HCT116 (cell line): ENCODE data around the gene CBFA2T3. TPM values are rescaled to one million over a fixed set of nuclear protein-coding genes. Genes with fewer than 3 reads are reported as not detected.

Experiments
- ATAC-seq: fragments of 200-7000 bp; cut with Tn5 transposase; 2 replicates; pipeline ENCODE4 v1.9.1; 2020; ENCODE audit warnings: mild to moderate bottlenecking, moderate library complexity
- BruUV-seq: library from RNA; stranded (reverse); fragments of 400-500 nt; replicated peaks from 2 replicates; lab custom pipeline; 2021; lab: Mats Ljungman, UMichigan
- CTCF ChIA-PET: fragments of 300-600 bp; sonication (Branson Sonifier 250); formaldehyde crosslinking; loops from one replicate; lab custom pipeline; 2021; ENCODE audit warnings: antibody characterized with exemption; lab: Charles Lee
- POLR2A ChIA-PET: fragments of 300-600, 350-600 bp; sonication (Branson Sonifier 250); formaldehyde crosslinking; loops from one replicate; lab custom pipeline; 2021; ENCODE audit warnings: antibody characterized with exemption; lab: Charles Lee
- RAD21 ChIA-PET, 2 experiments: fragments of 300-600 bp; sonication (Branson Sonifier 250); formaldehyde crosslinking; loops; one replicate each; lab custom pipeline; 2023; ENCODE audit warnings: low total read pairs in 2 of 2; ENCODE audit not compliant: uncharacterized antibody in 2 of 2, unreplicated experiment in 2 of 2, low non-redundant PET in 1 of 2; lab: Charles Lee
- DNase-seq: peaks from one replicate; pipeline ENCODE4 v3.0.0-alpha.2; 2010; ENCODE audit warnings: low read depth, low spot score
- H2AFZ ChIP-seq: fragments of 200-600 bp; shearing (Covaris generic), sonication (generic); 2 replicates; pipeline ENCODE4 v1.6.1; 2017; ENCODE audit warnings: low read depth, mixed run types, mixed read lengths, antibody characterized with exemption, low read length; ENCODE audit not compliant: poor library complexity, severe bottlenecking
- H3K27ac ChIP-seq: 2 replicates; pipeline ENCODE4 v1.5.1; 2012; ENCODE audit warnings: low read depth, low read length
- H3K27me3 ChIP-seq: fragments of 200-600 bp; sonication (generic); 2 replicates; pipeline ENCODE4 v1.6.1; 2016; ENCODE audit warnings: mixed run types, low read length, mixed read lengths; ENCODE audit not compliant: insufficient read depth
- H3K36me3 ChIP-seq, 2 experiments: fragments of 200-500 bp in 1 of 2; fragments of 200-600 bp in 1 of 2; sonication (Bioruptor generic) in 1 of 2; sonication (generic) in 1 of 2; 2 replicates each; pipeline versions ENCODE4 v1.5.1 to v1.6.1; 2014 to 2016; ENCODE audit warnings: low read length in 2 of 2, inconsistent platforms in 1 of 2, mixed read lengths in 1 of 2, mixed run types in 1 of 2; ENCODE audit not compliant: insufficient read depth in 2 of 2, control insufficient read depth in 1 of 2
- H3K4me1 ChIP-seq, 2 experiments: fragments of 200-600 bp in 1 of 2; sonication (generic) in 1 of 2; 2 replicates each; pipeline versions ENCODE4 v1.5.1 to v1.6.1; 2012 to 2017; ENCODE audit warnings: low read length in 2 of 2, inconsistent platforms in 1 of 2, mild to moderate bottlenecking in 1 of 2, mixed read lengths in 1 of 2, mixed run types in 1 of 2, moderate library complexity in 1 of 2; ENCODE audit not compliant: insufficient read depth in 2 of 2, control insufficient read depth in 1 of 2
- H3K4me2 ChIP-seq: fragments of 200-600 bp; sonication (generic); 2 replicates; pipeline ENCODE4 v1.6.1; 2017; ENCODE audit warnings: mixed run types, low read length, mixed read lengths
- H3K4me3 ChIP-seq, 2 experiments: fragments of 200-600 bp in 1 of 2; sonication (generic) in 1 of 2; replicated peaks in 1 of 2; 2 replicates each; pipeline ENCODE4 v1.5.1; 2011 to 2016; ENCODE audit warnings: low read length in 2 of 2, control low read depth in 1 of 2, low read depth in 1 of 2, mild to moderate bottlenecking in 1 of 2, mixed read lengths in 1 of 2, mixed run types in 1 of 2
- H3K79me2 ChIP-seq: fragments of 200-600 bp; sonication (generic); 2 replicates; pipeline ENCODE4 v1.6.1; 2017; ENCODE audit warnings: mild to moderate bottlenecking, mixed run types, low read length, moderate library complexity, mixed read lengths; ENCODE audit not compliant: insufficient read depth
- H3K9ac ChIP-seq: fragments of 200-600 bp; sonication (generic); 2 replicates; pipeline ENCODE4 v1.6.1; 2016; ENCODE audit warnings: low read length, mixed read lengths
- H3K9me2 ChIP-seq: fragments of 200-600 bp; sonication (generic), shearing (Covaris generic); 2 replicates; pipeline ENCODE4 v1.6.1; 2017; ENCODE audit warnings: mixed run types, mild to moderate bottlenecking, moderate library complexity; ENCODE audit not compliant: insufficient read depth
- H3K9me3 ChIP-seq, 2 experiments: fragments of 200-500 bp in 1 of 2; fragments of 200-600 bp in 1 of 2; sonication (Bioruptor generic) in 1 of 2; sonication (generic) in 1 of 2; 2 replicates each; pipeline ENCODE4 v1.6.1; 2014 to 2017; ENCODE audit warnings: low read length in 2 of 2, mixed read lengths in 2 of 2, inconsistent platforms in 1 of 2, low read depth in 1 of 2, mild to moderate bottlenecking in 1 of 2, mixed run types in 1 of 2, moderate library complexity in 1 of 2; ENCODE audit not compliant: control insufficient read depth in 1 of 2, insufficient read depth in 1 of 2
- H4K20me1 ChIP-seq: fragments of 200-600 bp; sonication (generic), shearing (Covaris generic); 2 replicates; pipeline ENCODE4 v1.6.1; 2017; ENCODE audit warnings: mixed run types, mild to moderate bottlenecking, moderate library complexity; ENCODE audit not compliant: insufficient read depth
- CEBPB ChIP-seq: IDR thresholded peaks from 2 replicates; pipeline ENCODE4 v1.6.1; 2012; ENCODE audit warnings: low read depth
- POLR2A ChIP-seq: IDR thresholded peaks from 2 replicates; pipeline ENCODE4 v1.7.0; 2011; ENCODE audit warnings: borderline replicate concordance; ENCODE audit not compliant: insufficient read depth, insufficient read length; ENCODE audit errors: extremely low read depth
- intact Hi-C: fragments of 100-400 bp; cut with micrococcal nuclease; formaldehyde crosslinking; loops from 2 replicates; pipeline ENCODE4 v1.10.0; 2022
- total RNA-seq: library from RNA; stranded (reverse); gene quantifications from one replicate; pipeline ENCODE4 v1.2.1, GENCODE V29; 2021; ENCODE audit not compliant: unreplicated experiment

CBFA2T3 gene
- total RNA-seq, 1 experiment from 2014 or later = 19.1 TPM

DNA sequence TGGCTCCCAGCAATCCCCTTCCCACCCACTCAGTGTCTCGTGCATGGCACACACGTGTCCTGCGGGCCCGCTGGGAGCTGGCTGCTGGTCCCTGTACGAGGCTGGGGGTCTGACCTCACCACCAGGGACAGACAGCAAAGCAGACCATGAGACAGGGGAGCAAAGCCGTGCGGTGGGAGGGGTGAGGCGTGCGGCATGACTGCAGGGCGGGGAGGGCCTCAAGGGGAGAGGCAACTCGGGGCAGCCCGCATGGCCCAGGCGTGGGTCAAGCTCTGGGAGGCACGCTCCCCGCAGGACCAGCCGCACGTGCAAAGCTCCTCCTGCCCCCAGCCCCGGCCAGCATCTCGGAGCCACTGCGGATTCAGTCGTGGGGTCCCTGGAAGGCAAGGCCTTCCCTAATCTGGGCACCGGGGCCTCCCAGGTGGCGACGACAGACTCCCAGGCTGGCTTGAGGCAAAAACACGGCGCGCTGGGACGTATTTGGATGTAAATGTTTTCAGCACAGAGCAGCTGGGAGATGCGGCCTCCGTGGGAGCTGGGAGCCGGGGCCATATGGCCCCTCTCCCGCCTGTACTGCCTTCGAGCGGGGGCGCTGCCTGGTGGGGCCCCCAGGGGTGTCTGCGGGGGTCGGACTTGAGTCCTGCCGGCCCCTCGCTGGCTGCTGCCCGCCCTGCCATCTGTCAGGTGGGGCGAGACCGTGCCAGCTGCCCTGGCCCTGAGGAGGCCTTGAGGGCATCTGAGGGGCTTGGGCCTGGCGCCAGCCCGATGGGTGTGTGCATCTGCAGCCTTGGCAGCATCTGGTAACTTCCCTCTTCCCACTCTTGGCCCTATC lies 12.2 kb upstream of the CBFA2T3 start:
- RAD21 ChIA-PET = no interaction called here
- Histone ChIP-seq H3K9me2 (no peaks in the 10 kb centered on the region), H3K4me2 (no peak overlapping the region), H3K27ac (no peak overlapping the region), H3K79me2 (no peaks in the 10 kb centered on the region), H4K20me1 (no peaks in the 10 kb centered on the region), H3K9me3 (no peaks in the 10 kb centered on the region), H3K36me3 (no peaks in the 10 kb centered on the region), H3K4me1 (peaks cover 0 to 8% of the 10 kb centered on the region in 2 experiments; a peak in 2 of 4 replicates), H3K4me3 (no peak overlapping the region), H2AFZ (no peak overlapping the region), H3K9ac (no peak overlapping the region), H3K27me3 (no peaks in the 10 kb centered on the region)
- DNase-seq (no peak), ATAC-seq (no peak)
- no peak for TF ChIP-seq POLR2A
- intact Hi-C loops = no loop called here
- CTCF ChIA-PET = no interaction called here
- POLR2A ChIA-PET = no interaction called here
- BruUV-seq = no TSS peak

- Histone ChIP-seq H2AFZ (no peak overlapping the region), H3K9me3 (no peaks in the 10 kb centered on the region), H3K79me2 (no peaks in the 10 kb centered on the region), H3K4me3 (no peak overlapping the region), H3K27me3 (no peaks in the 10 kb centered on the region), H3K4me2 (no peak overlapping the region), H3K27ac (no peak overlapping the region), H4K20me1 (no peaks in the 10 kb centered on the region), H3K36me3 (no peaks in the 10 kb centered on the region), H3K4me1 (no peaks in the 10 kb centered on the region), H3K9me2 (no peaks in the 10 kb centered on the region), H3K9ac (no peak overlapping the region)
- ChIA-PET CTCF (no interaction called here), RAD21 (no interaction called here), POLR2A (no interaction called here)
- no TSS peak for BruUV-seq
- ATAC-seq = no peak
- TF ChIP-seq CEBPB = no peak
- intact Hi-C loops = no loop called here
- no peak for DNase-seq
These were observed 8.5 kb upstream of the CBFA2T3 start for GRCh38 chr16:88985521-88985920.
